KOPT-K1 (cell line): Measurements from ENCODE around the gene NUDT1.

ENCODE experiments used
- H3K27ac ChIP-seq: fragments of 200-600 bp; sonication (generic); 2 replicates; pipeline ENCODE4 v1.5.1; 2016; ENCODE audit warnings: antibody characterized with exemption, mild to moderate bottlenecking, low read depth, low read length; ENCODE audit not compliant: poor library complexity, severe bottlenecking
- H3K36me3 ChIP-seq: fragments of 200-600 bp; sonication (generic); 2 replicates; pipeline ENCODE4 v1.5.1; 2017; ENCODE audit warnings: antibody characterized with exemption, mild to moderate bottlenecking, low read length, moderate library complexity; ENCODE audit not compliant: insufficient read depth
- H3K9me3 ChIP-seq: fragments of 200-600 bp; sonication (generic); 2 replicates; pipeline ENCODE4 v1.5.1; 2017; ENCODE audit warnings: antibody characterized with exemption, low read length, mild to moderate bottlenecking; ENCODE audit not compliant: insufficient read depth, poor library complexity, severe bottlenecking

Gene NUDT1

GRCh38 chr7:2296832-2297231 lies 54.8 kb downstream of the NUDT1 start:
- Histone ChIP-seq H3K9me3 (no peaks in the 10 kb centered on the region), H3K36me3 (no peaks in the 10 kb centered on the region), H3K27ac (no peak overlapping the region)

- Histone ChIP-seq H3K36me3 (no peaks in the 10 kb centered on the region), H3K9me3 (no peaks in the 10 kb centered on the region), H3K27ac (no peak overlapping the region)
Observed at GRCh38 chr7:2299131-2299829, 57.3 kb downstream of the NUDT1 start.

- no peaks in the 10 kb centered on the region for H3K9me3 ChIP-seq
- no peak overlapping the region for H3K27ac ChIP-seq
- H3K36me3 ChIP-seq, result no peaks in the 10 kb centered on the region
Observed at GRCh38 chr7:2299870-2300512, 58.0 kb downstream of the NUDT1 start.
